ENCODE measurements around the gene ICAM2.
"Not testable (repeated sequence)": the region's sequence is repeated elsewhere in the genome, so short reads cannot be mapped to it uniquely, and the experiment has no call there.

DNA sequence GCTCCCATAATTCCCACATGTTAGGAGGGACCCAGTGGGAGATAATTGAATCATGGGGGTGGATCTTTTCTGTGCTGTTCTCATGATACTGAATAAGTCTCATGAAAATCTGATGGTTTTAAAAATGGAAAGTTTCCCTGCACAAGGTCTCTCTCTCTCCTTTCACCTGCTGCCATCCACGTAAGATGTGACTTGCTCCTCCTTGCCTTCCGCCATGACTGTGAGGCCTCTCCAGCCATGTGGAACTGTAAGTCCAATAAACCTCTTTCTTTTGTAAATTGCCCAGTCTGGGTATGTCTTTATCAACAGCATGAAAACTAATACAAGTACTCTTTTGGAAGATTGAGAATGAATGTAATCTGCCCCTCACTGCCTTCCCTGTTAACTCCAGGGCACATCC, 37.8 kb downstream of the ICAM2 start:
- TF ChIP-seq, protein P1, sequence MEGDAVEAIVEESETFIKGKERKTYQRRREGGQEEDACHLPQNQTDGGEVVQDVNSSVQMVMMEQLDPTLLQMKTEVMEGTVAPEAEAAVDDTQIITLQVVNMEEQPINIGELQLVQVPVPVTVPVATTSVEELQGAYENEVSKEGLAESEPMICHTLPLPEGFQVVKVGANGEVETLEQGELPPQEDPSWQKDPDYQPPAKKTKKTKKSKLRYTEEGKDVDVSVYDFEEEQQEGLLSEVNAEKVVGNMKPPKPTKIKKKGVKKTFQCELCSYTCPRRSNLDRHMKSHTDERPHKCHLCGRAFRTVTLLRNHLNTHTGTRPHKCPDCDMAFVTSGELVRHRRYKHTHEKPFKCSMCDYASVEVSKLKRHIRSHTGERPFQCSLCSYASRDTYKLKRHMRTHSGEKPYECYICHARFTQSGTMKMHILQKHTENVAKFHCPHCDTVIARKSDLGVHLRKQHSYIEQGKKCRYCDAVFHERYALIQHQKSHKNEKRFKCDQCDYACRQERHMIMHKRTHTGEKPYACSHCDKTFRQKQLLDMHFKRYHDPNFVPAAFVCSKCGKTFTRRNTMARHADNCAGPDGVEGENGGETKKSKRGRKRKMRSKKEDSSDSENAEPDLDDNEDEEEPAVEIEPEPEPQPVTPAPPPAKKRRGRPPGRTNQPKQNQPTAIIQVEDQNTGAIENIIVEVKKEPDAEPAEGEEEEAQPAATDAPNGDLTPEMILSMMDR (IDR thresholded peaks at IDR 0.05): not testable (repeated sequence)
- TF ChIP-seq EZH2, EZH2phosphoT487 (IDR thresholded peaks at IDR 0.05): not testable (repeated sequence)
